ENCODE measurements around the gene CACNA2D2.

- TF ChIP-seq CTCF (IDR thresholded peaks at IDR 0.05), result no peak
- TF ChIP-seq POLR2A (IDR thresholded peaks at IDR 0.05), result no peak
These were observed 13.0 kb downstream of the CACNA2D2 start for GRCh38 chr3:50490424-50490823.

All from body of pancreas (tissue), 4 donors.